ENCODE results near the gene NUCB2.
"Not testable (repeated sequence)": the region's sequence is repeated elsewhere in the genome, so short reads cannot be mapped to it uniquely, and the experiment has no call there.

The NUCB2 gene

DNA sequence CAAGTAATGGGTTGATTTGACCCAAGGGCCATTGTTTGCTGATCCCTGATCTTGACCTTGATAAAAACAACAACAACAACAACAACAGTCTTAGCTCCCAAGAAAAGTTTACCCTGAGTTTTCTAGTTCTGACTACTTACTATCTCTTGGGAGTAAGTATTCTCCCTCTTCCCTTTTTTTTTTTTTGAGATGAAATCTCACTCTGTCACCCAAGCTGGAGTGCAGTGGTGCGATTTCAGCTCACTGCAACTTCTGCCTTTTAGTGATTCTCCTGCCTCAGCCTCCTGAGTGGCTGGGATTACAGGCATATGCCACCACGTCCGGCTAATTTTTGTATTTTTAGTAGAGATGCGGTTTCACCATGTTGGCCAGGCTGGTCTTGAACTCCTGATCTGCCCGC is 8.0 kb upstream of the NUCB2 start:
- not testable (repeated sequence) for DNase-seq (ENCODE audit: low read depth in 2 of 2, low spot score in 1 of 2)

DNA sequence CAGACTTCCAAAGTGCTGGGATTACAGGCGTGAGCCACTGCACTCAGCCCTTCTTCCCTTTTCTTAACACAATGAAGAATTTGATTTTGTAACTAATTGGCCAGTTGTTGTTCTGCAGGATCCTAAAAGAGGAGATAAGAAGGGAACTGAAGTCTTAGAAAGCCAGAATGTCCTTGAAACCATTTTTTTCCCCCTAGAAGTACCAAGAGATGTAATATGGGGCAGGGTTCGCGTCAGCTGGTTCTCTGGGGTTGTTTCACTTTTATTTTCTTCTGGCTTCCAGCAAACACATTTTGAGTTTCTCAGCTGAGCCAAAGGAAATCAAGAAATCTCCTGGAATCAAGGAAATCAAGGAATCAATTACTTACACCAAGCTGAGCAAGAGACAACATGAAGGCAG is 7.6 kb upstream of the NUCB2 start:
- no peak for DNase-seq (ENCODE audit: low read depth in 2 of 2, low spot score in 1 of 2)

DNA sequence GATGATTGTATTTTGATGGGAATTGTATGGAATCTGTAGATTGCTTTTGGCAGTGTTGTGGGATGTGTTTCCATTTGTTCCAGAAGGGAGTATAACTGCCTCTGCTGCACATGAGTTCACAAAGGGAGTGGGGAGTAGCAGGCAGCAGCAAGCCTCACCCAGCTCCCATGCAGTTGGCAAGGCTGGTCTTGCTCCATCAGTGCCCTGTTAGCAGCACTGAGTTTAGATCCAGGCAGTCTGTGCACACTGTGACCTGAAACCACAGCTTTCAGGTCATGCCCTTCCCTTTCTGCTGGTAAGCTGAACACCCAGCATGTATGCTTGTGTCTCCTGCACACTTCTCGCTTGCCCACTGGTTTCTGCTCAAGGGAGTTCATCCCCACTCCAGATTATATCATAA is 3.7 kb upstream of the NUCB2 start:
- no peak for DNase-seq (ENCODE audit: low read depth in 2 of 2, low spot score in 1 of 2)

DNA sequence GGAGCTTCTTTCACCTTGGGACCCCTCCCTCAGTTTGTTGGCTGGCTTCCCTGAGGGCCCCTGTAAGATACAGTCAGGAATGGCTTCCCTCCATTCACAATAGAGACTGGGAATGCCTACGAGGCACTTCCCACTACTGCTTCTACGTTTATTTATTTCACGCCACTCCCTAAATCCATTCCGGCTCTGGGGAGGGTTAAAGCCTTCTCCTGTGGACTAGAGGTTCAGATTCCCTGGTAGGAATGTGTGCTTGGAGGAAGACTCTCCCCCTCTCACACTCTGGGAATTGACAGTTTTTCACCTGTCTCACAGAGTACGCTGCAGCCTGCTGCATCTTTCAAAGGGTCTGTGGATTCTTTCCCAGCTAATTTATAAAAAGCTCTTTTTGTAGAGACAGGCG is 3.3 kb upstream of the NUCB2 start:
- no peak for DNase-seq (ENCODE audit: low read depth in 2 of 2, low spot score in 1 of 2)

DNA sequence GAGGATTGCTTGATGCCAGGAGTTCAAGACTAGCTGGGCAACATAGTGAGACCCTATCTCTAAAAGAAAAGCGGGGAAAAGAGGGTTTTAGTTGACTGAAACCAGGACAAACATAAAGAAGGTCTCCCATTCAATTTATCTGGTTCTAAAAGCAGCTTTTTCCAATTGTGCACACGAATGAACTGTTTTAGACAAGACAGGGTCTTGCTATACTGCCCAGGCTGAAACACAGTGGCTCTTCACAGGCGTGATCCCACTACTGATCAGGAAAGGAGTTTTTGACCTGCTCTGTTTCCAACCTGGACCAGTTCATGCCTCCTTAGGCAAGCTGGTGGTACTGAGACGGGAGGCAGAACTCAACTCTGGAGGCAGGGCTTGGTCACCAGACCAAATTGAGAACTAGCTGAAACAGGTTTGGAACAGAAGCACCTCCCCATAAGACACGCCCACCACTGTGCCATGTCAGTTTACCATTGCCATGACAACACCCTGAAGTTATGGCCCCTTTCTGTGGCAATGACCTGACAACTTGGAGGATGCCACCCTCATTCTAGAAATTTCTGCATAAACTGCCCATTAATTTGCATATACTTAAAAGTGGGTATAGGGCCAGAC is 2.8 kb upstream of the NUCB2 start:
- DNase-seq (ENCODE audit: low read depth in 2 of 2, low spot score in 1 of 2): no peak

DNA sequence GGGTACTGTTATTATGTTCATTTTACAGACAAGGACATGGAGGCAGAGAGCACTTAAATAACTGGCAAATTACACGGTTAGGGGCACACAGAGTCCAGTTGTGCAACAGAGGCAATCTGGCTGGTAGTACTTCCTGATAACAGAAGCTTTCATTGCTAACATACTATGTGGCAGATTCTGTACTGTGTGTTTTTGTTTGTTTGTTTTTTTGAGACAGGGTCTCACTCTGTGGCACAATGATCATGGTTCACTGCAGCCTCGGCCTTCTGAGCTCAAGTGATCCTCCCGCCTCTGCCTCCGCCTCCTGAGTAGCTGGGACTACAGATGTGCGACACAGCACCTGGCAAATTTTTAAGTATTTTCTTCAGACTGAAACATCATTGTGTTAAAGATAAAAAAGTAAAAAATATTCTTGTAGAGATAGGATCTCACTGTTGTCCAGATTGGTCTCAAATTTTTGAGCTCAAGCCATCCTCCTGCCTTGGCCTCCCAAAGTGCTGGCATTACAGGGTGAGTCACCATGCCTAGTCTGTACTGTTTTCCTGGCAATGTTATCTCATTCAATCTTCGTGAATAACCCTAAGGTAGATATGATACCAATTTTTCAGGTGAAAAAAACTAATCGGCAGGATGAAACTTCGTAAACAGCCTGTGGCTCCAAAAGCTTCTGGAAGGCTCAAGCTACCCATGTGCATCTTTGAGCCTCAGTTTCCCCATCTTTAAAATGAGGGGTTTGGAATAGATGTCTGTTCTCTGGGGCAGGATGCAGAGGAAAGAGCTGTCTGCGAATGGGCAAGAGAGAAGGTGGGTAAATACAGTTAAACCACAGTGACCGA is 921 bp upstream of the NUCB2 start:
- DNase-seq (ENCODE audit: low read depth in 2 of 2, low spot score in 1 of 2): no peak

DNA sequence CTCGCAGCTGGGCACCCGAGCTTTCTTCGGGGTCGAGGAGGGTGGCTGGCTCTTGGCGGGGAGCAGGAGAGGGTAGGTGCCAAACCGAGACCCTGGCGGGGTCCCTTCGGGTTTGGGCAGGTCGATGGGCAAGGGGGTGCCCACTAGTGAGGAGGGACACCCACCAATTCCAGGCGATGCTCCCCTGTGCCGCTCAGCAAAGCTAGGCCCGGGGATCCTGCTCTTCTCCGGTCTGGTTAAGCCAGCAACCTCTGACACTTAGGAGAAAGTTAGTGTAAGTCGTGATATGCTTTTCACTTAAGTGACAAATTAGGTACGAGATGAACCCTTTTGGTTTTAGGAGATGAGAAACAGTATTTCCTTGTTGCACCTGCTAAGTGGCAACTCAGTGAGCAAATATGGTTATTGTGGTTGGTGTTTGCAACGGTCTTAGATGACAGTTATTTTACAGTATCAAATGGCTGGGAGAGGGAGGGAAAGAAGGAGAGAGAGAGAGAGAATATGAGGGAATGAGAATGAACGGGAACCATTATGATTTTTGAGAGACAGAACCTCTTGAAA is 565 bp downstream of the NUCB2 start:
- no peak for DNase-seq (ENCODE audit: low read depth in 2 of 2, low spot score in 1 of 2)

DNA sequence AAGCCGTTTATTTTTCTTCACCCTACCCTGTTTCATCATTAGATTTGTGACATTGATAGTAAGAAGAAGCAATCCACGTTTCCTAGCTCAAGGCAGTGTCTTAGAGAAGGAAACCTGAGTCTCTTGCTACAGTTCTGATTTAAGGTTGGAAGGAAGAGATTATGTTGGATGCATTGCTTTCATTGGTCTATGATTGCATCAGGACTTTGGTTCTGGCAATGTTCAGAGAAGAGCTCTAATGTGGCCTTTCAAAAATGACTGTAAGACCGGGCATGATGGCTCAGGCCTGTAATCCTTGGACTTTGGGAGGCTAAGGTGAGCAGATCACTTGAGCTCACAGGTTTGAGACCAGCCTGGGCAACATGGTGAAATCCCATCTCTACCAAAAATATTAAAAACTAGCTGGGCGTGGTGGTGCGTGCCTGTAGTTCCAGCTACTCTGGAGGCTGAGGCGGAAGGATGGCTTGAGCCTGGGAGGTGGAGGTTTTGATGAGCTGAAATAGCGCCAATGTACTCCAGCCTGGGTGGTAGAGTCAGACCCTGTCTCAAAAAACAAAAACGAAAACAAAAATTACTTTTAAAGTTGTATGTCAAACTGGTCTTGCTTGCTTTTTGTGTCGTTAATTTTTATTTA is 4.1 kb downstream of the NUCB2 start:
- no peak for DNase-seq (ENCODE audit: low read depth in 2 of 2, low spot score in 1 of 2)

DNA sequence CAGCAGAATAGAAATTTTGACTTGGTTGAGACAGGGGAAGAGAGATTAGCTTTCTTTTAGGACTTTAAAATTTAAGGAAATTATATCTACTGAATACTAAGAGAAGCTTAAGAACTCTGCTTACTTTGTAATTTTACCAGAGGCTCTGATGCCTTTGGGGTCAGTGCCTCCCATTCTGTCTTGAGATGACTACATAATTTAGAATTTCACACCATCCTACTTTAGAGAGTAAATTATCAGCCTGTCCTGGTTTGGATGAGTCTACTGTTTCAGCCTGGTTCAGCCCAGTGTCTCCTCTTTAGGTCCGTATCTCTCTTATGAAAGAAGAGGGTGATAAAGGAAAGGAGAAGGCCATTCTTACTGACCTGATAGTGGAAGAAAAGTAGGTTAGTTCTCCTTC is 9.8 kb downstream of the NUCB2 start:
- DNase-seq (ENCODE audit: low read depth in 2 of 2, low spot score in 1 of 2): no peak

DNA sequence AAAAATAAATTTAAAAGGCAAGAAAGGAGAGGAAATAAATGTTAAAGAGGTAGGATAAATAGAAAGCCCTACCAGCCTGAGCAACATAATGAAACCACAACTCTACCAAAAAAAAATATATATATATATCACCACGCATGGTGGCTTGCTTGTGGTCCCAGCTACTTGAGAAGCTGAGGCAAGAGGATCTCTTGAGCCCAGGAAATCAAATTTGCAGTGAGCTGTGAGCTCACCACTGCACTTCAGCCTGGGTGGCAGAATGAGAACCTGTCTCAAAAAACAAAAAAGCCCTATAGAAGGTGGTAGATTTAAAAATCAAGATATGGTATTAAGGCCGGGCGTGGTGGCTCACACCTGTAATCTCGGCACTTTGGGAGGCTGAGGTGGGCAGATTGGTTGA is 10.5 kb downstream of the NUCB2 start:
- no peak for DNase-seq (ENCODE audit: low read depth in 2 of 2, low spot score in 1 of 2)

DNA sequence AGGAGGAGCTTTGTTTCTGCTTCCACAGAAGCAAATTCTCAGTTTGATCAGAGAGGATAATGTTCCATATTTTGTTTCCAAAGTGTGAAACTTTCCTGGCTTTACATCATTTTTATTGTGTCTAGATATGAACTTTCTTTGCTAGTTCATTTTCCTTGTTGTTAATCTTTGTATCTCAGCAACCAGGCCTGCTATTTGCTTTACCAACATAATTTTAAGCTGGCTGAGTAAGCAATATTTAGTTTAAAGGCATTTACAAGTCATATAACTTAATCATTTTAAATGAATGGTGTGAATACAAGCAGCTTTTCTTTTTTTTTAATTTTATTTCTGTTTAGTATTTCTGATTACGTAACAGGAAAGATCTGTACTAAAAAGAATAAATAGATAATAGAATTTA is 15.2 kb downstream of the NUCB2 start:
- no peak for DNase-seq (ENCODE audit: low read depth in 2 of 2, low spot score in 1 of 2)

DNA sequence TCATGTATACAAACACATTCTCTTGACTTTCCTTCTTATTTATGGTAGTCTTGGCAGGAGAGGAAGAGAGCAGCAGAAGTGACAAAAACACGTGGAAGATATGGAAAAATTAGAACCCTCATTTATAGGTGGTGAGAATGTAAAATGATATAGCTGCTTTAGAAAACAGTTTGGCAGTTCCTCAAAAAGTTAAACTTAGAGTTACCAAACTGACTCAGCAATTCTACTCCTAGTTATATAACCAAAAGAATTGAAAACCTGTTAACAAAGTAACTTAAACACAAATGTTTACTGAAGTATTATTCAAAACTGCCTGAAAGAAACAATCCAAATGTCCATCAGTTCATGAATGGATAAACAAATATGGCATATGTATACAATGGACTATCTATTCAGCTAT is 16.8 kb downstream of the NUCB2 start:
- DNase-seq (ENCODE audit: low read depth in 2 of 2, low spot score in 1 of 2): no peak

DNA sequence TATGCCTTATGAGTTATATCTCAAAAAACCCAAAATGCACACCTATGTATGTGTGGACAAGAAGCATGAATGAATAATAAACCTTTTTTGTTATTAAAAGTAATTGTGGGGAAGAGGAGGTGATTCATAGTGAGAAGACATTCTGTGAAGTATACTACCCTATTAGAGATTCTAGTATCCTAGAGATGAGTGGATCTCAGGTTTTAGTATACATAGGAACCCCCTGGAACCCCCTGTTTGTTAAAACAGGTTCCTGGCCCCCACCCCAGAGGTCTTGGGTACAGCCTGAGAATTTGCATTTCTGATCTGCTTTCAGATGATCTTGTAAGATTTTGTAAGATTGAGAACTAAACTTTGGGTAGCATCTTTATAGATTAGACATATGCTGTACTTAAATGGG is 17.5 kb downstream of the NUCB2 start:
- DNase-seq (ENCODE audit: low read depth in 2 of 2, low spot score in 1 of 2): no peak

DNA sequence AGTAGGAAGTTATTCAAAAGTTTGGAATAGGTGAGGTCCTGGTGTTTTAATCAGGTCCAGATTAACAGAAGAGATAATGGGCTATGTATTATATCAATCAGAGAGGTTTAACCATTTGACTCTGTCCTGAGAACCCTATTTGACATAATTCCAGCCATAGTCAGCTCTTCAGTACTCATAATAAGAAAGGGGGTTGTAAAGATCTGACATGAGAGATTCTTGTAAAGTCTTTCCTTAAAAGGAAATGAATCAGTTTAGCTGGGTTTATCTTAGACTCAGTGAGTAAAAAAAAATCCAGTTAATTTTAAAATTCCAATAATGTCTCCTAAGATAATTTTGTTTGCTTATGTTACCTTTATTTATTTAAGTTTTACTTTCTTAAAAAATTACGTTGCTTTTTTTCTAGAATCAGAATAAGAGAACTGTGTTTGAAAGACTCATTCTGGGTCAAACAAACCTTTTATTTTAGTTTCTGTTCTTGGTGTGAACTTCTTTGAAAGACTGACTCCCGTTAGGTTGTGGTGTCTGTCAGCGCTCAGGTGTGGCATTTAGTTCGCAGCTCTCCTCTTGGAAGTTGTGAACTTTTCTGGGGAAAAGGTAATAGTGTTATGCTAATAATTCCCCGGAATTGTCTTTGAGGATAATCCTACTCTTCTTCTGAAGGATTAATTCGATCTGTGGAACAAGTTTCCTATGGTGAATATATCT is 20.5 kb downstream of the NUCB2 start:
- DNase-seq (ENCODE audit: low read depth in 2 of 2, low spot score in 1 of 2): no peak

DNA sequence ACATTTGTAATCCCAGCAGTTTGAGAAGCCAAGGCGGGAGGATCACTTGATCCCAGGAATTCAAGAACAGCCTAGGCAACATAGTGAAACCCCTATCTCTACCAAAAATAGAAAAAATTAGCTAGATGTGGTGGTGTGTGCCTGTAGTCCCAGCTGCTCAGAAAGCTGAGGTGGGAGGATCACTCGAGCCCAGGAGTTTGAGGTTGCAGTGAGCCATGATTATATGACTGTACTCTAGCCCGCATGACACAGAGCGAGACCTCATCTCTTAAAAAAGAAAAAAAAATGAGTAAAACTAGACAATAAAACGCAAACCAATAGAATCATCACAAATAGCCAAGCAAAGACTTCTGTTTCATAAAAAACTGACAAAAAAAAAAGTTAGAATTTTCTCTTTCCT is 21.8 kb downstream of the NUCB2 start:
- peak in 1 of 2 donors; percentile 18 for DNase-seq (ENCODE audit: low read depth in 2 of 2, low spot score in 1 of 2)

DNA sequence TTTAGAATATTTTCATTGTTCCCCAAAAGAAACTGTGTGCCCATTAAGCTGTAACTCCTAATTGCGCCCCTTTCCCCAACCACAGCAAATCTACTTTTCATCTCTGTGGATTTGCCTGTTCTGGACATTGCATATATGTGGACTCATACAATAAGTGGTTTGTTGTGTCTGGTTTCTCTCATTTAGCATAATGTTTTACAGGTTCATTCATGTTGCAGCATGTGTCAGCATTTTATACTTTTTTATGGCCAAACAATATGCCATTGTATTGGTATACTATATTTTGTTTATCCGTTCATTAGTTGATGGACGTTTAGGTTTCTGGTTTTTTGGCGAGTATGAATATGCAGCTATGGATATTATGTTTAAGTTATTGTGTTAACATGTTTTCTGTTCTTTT is 23.8 kb downstream of the NUCB2 start:
- DNase-seq (ENCODE audit: low read depth in 2 of 2, low spot score in 1 of 2): no peak

DNA sequence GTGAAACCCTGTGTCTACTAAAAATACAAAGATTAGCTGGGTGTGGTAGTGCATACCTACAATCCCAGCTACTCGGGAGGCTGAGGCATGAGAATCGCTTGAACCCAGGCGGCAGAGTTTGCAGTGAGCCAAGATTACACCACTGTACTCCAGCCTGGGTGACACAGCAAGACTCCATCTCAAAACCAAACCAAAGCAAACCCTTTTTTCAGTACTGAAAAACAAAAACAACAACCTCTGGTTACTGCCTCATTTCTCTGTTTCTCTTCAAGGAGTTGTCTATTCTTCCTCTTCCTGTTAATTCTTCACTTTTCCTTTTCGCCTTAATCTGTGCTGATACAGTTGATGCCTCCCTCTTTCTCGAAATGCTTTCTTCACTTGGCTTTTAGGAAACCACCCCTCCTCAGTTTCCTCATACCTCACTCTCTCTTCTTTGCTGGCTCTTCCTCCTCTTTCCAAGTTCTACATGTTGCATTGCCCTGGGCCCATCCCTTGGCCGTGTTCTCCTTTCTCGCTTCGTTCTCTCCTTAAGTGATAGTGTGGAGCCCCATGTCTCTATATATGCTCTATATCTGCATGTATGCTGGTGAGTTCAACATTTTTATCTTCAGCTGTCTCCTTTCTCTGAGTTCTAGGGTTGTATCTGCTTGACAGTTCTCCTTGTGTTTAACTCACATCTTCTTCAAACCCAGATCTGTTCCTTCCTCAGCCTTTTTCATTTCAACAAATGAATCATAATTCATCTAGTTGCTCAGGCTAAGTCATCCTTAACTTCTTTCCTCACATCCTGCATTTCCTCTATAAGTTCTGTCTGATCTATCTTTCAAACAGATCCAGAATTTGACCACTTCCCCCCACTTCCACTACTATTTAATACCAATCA is 37.1 kb downstream of the NUCB2 start:
- no peak for DNase-seq (ENCODE audit: low read depth in 2 of 2, low spot score in 1 of 2)

DNA sequence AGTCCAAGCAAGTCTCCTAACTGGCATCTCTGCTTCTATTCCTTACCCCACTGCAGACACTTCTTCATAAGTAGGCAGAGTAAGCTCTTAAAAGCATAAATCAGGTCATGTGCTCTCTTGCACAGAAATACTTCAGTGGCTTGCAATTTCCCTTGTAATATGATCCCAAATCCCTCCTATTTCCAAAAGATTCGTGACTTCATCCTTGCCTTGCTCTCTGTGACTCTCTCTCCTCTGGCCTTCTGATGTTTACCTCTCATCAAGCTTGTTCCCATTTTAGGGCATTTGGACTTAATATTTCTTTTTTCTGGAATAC is 37.7 kb downstream of the NUCB2 start:
- no peak for DNase-seq (ENCODE audit: low read depth in 2 of 2, low spot score in 1 of 2)

DNA sequence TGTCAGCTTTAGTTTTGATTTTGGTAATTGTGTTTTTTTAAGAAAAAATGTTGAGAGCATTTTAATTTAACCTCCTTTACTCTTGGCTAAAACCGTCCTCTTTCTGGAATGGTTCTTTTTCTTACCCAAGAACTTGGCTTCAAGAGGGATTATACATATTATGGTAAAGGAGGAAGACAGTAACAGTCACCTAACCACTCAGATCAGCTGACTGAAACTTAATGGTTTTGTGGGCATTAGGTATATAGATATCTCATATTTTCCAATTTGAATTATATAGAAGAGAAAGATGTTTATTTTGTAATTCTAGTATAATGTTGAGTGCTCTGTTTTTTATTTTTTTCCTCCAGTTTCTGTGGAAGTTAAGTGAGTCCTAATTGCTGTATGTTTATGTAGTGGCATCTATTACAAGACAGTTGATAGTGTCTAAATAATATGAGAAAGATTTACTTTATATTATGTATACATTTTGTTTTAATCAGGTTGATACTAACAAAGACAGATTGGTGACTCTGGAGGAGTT is 38.4 kb downstream of the NUCB2 start:
- DNase-seq (ENCODE audit: low read depth in 2 of 2, low spot score in 1 of 2): no peak

DNA sequence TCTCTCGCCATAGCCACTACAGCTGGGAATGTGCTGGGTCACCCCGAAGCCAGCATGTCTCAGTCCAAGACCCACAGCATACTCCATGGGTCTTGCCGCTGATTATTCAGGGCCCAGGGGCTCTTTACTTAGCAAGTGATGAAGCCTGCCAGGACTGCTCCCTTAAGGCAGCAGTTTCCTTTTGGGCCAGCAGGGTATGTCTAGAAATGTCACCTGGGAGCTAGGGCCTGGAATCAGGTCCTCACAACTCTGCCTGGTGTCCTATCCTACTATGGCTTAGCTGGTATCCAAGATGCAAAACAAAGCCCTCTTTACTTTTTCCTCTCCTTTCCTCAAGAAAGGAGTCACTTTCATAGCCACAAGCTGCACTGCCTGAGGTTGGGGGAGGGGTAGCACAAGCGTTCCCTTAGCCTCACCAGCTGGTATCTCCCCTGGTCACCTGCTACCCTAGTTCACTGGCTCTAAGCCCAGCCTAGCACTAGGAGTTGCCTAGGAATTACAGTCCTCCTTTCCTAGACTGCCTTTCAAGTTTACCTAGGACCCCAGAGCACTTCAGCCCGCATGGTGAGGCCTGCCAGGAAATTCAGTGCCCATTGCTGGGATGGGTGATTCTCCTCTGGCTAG is 52.4 kb downstream of the NUCB2 start:
- no peak for DNase-seq (ENCODE audit: low read depth in 2 of 2, low spot score in 1 of 2)
